HG02642 (cell line): ENCODE data around the gene CIB2.
A peak's percentile ranks its signal among the peaks of the same experiment; 100 is the strongest.

Source experiments
- ATAC-seq: cut with Tn5 transposase; IDR thresholded peaks from one replicate; pipeline ENCODE4 v1.9.1; 2021; ENCODE audit warnings: mild to moderate bottlenecking; ENCODE audit not compliant: unreplicated experiment, poor library complexity

Gene CIB2

DNA sequence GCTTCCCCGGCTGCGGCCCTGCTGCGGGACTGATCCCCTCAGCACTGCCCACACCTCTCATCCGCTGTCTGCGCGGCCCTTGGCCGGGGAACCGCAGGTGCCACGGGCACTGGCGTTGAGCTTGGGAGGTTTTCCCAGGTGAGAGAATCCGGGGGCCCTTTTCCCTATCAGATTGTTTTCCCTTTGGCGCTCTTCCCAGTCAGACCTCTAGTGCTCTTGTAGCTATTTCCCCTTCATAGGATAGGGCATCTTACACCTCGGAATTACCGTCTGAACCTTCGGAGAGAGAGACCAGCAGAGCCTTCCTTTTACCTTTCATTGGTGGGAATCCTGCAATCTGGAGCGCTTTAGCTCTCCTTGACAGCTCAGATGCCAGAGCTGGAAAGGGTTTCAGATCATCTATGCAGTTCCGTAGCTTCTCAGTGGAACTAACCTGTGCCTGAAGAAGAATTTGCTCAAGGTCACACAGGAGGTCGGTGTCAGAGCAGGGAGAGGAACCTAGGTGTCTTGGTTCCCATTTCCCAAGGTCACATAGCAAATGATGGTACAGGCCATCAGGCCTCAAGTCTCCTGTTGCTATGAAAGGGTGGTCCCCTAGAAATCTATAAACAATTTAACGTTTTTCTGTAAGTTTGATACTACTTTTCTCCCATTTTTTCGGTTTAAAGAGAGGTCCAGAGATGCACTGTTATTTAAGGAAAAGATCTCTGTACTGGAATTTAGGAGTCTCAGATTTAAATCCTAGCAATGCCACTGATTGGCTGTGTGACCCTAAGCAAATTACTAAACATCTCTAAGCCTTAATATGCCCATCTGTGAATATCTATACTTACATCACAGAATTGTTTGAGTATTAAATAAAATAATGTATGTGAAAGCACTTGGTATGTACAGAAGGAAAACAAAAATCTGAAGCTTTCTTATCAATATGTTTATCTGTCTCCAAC, 18.8 kb upstream of the CIB2 start:
- peak; percentile 3 for ATAC-seq

DNA sequence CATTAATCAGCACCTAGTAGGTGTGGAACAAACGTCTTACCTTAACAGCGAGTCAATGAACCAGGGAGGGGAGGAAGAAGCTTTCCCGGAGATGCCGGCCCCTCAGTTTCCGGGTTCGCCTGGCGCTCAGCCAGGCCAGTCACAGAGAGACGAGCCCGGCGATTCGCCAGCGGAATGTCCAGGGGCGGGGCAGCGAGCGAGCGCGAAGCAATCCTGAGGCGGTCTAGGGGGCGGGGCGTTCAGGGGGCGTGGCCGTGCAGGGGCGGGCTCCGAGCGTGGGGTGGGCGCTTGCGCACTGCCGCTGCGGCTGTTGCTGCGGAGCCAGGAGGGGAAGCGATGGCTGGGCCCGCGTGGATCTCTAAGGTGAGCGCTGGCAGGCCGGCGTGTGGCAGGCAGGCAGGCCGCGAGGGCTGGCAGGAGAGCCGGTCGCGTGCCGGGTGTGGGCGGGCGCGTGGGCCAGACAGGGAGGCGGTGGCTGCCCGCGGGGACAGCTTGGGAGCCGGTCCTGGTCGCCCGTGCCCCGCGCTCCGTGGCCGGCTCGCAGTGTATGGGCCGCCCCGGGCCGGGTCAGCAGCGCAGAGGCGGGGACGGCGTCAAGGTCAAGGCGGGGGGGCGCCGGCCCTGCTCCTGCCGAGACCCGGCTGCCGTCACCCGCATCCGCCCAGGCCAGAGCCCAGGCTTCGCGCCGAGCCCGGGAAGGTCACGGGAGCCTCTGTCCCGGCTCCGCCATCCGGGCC, 18.0 kb upstream of the CIB2 start, which contains the start of gene IDH3A:
TSS of gene IDH3A (plus strand) at position 295 of the 737 bp plus-strand sequence. CDS start at position 337, 42 bp downstream.
- ATAC-seq: peak; percentile 84

DNA sequence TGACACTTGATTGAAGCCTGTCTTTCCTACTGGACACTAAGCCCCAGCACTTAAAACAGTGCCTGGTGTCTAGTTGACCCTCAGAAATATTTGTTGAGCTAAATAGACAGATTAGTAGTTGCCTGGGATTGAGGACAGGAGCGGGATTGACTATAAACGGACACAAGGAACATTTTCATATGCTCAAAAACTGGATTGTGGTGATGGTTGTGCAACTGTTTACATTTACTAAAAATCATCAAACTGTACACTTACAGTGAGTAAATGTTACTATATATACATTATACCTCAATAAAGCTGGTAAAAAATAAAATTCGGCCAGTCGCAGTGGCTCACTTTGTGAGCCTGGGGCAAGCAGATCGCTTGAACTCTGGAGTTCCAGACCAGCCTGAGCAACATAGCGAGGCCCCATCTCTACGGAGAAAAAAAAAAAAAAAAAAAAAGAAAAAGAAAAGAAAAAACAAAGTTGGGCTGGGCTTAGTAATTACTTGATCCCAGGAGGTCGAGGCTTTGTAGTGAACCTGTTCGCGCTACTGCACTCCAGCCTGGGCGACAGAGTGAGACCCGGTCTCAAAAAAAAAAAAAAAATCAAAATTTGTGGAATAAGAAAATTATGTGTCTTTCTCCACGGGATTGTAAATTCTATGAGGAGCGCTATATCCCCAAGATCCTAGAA, 17.3 kb upstream of the CIB2 start:
- peak; percentile 2 for ATAC-seq

DNA sequence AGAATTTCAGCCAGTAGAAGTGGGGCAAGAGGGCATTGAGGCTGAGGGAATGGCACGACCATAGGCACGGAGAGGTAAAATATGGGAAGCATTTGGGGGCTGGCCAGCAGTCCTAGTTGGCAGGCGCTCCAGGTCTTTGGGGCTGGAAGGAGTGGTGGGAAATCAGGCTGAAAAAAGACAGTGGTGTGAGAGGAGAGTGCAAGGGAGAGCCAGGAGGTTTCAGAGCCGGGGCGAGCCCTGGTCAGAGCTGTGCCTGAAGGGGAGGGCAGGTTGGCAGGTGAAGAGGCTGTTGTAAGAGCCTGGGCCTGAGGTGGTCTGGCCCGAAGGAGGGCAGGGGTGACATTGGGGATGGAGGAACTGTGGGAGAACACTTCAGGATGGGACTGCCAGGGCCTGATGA, 16.3 kb upstream of the CIB2 start:
- no peak for ATAC-seq

DNA sequence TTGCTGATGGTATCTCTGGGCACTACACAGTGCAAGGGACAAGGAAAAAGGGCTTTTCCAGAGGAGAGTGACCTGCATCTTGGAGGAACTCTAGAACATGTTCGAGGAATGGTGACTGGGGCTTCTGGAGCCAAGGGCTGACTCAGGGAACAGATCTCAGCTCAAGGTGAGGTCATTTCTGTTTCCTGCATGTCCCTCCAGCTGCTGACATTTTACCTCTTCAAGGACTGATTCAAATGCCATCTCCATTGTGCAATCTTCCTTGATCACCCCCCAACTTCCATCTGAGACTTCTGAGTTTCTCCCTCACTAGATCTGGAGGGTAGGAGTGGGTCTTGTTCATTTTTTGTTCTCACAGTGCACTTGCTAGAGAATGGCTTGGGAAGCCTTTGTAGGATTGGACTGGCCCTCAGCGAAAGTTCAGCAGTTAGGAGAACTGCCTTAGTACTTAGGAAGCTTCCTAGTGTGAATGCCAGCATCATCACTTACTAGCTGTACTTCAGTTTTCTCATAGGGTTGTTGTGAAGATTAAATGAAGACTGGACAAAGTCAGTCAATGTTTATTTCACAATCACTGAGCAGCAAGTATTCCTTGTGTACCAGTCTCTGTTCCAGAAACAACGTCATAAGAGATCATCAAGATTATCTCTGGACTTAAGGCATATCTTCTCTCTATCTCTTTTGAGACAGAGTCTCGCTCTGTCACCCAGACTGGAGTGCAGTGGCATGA, 15.3 kb upstream of the CIB2 start:
- ATAC-seq: no peak

DNA sequence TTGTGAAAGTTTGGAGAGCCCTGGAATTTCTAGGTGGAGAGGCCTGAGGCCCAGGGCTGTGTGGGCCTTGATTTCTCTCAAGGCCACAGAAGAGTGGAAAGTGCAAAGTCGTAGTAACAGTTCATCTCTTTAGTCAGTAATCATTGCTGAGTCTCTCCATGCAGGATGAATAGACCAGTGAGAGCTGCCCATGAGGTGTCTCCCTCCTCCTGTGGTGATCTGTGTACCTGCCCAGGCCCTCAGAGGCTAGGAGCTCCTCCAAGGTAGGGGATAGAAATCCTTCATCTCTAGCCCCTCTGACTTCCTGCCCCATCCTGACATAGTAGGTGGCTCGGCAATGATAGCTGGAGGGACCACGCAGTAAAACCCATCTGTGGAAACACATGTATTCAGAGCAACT, 11.1 kb upstream of the CIB2 start:
- no peak for ATAC-seq

DNA sequence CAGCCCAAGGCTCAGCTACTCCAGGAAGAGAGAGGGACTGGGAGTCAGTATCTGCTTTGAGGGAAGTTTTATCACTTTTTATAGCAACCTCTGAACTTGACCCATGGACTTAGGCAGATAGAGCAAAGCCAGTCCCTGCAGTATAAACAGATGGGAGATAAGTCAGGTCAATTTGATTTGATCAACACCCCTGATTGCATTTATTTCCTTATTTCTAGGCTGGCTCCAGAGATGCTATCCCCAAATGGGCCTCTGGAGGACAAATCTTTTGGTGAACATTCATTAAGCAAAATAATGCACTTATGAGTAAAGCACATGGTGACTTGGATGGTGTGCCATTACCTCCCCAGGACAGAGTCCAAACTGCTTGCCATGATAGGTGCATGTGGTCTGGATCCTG, 9.0 kb upstream of the CIB2 start:
- no peak for ATAC-seq

DNA sequence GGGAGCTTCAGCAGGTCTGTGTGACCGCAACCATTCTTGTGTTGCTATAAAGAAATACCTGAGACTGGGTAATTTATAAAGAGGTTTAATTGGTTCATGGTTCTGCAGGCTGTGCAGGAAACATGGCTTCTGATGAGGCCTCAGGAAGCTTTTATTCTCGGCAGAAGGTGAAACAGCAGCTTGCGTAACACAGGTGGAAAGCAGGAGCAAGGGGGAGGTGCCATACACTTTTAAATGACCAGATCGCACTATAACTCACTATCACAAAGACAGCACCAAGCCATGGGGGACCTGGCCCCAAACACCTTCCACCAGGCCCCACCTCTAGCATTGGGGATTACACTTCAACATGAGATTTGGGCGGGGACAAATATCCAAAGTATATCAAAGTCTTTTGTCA, 8.3 kb upstream of the CIB2 start:
- ATAC-seq: no peak

DNA sequence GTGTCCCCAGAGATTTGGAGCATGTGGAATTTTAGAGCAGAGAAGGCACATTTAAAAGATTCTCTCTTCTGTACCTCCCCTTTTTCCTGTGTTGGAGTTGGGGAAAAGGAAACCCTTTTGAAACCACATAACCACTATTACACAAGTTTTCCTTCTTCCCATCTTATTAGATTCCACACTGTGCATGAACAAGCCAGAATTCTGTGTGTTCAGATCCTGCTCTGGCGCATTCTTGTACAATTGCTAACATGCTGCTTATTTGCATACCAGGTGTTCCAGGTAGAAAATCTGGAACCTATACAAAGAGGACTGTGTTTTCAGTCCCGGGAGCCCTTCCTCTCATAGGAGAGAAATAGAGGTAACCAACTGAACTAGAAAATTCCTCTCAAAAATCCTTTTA, 2.6 kb upstream of the CIB2 start:
- ATAC-seq: no peak

DNA sequence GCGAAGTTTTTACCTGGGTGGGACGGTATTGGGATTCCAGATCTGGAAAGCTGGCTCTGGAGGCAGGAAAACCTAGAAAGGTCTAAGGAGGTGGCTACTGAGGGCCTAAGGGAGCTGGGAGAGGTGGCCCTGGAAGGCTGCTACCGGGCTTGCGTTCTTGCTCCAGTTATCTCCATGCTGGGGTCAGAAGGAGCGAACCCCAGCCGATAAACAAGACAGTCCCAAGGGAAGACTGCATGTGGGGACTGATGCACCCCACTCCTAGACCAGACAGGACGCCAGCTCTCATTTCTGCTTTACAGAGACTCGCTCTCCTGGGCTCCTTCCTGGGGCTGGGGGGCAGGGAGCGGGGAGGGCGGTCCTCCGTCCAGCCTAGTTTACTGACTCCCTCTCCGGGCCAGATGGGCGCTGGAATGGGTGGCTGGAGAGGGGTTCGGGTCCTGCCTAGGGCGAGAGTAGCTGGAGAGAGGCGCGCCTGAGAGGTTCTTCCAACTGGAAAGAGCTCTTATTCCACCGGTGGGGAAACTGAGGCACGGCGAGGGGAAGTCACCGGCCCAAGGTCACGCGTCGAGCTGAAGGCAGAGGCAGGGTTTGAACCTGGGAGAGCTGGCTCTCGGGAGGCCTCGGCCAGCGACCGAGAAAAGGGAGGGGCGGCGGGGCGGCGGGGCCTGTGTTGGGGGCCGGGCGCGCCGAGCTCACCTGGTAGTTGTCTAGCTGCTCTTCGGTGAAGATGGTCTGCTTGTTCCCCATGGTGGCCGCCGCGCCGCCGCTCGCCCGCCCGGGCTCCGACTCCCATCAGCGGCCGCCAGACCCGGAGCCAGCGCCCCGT, 565 bp downstream of the CIB2 start:
- peak; percentile 33 for ATAC-seq

DNA sequence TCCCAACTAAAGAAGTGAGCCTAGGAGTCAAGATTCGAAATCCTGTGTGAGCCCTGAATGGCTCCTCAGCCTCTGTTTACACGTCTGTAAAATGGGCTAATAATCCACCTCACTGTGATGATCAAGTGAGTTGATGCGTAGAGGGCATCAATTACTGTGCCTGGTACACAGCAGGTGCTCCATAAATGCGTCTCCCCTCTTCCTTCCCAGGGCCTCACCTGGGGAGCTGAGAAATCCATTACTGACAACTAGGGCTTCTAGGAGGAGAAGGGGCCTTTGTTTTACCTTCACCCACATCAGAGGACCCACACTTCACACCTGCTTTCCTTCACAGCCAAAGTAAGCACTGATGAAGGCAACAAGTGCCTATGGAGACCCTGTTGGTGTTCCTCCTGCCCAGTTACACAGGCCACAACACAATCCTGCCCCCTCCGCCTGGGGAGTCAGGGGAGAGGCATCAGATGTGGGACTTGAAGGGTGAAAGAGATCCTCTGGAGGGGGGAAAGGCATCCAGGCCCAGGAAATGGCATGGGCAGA, 1.4 kb downstream of the CIB2 start:
- ATAC-seq: no peak

DNA sequence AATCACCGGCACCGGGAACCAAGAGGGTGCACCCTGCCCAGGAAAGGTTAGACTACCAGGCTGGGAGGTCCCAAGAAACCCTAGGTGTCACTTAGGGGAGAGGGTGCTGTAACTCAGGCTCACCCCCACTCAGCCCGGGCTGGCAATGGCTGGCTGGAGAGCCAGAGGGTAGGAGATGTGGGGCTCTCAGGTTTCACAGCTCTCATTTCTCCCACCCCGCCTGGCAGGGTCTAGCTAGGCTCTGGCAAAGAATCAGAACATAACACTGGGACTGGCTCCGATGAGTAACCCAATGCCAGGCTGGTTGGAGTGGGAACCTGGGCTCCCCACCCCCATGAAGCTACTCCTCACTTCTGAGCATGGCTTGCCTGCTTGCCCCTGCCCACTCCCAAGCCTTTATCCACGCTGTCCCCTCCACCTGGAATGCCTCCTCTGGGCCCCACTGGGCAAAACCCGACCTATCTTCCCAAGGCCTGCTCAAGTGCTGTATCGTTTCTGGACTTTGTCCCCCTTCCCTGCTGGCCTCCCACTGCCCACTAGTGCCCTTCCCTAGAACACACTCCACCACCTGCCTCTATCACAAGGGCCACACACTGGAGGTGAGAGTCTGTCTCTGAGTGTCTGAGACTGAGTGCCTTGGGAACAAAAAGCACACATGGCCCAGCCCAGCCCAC, 2.0 kb downstream of the CIB2 start:
- no peak for ATAC-seq

DNA sequence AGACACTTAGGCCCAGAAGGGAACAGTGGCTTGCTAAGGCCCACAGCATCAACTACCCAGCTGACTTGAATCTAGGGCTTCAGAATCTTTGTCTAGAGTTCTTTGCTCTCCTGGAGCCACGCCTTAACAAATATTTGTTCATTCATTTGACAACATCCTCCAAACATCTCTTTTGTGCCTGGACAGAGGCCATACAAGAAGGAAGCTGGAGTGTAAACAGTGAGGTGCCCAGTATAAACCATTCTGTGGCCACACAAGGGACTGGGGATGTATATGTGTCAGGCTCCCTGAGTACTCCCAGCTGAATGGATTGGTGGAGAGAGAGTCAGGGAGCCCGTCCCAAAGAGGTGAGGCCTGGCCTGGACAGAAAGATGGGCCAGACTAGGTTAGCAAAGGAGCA, 3.4 kb downstream of the CIB2 start:
- no peak for ATAC-seq

DNA sequence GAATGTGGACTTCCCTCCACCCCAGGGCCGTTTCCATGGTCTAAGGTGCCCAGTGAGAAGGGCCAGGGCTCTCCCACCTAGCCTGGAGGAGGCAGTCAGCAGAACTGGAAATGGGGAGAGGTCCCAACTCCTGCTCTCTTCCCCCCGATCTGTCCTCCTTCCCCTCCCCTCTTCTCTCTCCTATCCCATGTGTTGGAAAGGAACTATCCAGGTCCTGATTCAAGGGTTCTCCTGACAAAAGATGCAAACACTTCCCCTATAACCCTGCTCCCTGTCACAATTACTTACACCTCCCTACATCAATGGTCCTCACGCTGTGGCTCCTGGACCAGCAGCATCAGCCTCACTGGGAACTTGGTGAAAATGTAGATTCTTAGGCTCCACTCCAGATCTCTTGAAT, 6.0 kb downstream of the CIB2 start:
- no peak for ATAC-seq

DNA sequence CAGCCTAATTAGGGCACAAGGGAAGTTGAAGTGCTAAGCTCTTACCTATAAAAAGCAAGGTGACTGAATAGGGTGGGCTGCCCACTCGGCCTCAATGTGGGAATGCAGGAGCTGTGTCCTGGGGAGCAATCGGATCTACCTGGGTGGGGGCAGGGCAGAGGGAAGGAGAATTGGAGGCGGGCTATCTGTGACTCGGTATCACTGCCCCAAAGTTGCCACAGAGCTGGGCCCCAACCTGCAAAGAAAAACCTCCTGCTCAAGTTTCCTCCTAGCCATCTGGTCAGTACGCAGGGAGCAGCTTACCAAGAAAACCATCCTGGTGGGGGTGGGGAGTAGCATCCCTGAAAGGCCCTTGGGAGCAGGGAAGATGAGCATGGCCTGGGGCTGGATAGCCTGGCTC, 10.7 kb downstream of the CIB2 start:
- ATAC-seq: no peak

DNA sequence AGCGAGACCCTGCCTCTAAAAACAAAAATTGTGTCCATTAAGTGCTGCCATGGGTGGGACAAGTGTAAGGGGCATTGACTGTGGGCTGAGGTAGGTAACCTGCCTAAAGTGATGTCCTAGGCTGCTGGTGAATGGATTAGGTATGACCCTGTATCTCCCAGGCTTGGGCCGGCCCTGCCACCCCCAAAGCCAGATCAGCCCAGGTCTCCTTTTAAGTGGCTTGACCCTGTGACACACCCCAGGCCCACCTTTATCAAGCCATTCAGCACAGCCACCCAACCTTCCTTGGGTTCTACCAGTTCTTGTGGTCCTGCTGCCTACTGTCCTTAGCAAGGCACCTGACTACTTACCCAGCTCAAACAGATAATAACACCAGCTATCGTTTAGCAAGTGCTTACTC, 18.7 kb downstream of the CIB2 start:
- ATAC-seq: no peak

DNA sequence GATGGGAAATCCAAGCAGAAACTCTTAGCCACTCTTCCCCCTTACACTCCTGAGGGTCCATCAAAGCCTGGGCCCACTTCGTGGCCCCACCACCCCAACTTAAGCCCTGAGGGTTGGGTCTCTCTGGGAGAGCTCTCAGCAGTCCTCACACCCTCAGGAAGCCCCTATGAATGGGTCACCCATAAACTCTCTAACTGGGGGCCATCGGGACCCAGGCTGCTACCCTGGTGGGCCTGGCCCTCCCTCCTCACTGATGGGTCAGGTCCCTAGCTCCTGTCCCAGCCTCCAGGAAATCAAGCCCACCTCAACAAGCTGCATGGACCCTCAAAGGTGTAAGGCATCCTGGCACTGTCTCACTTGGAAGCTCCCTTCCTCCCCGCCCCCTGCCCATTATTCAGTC, 19.5 kb downstream of the CIB2 start:
- no peak for ATAC-seq

DNA sequence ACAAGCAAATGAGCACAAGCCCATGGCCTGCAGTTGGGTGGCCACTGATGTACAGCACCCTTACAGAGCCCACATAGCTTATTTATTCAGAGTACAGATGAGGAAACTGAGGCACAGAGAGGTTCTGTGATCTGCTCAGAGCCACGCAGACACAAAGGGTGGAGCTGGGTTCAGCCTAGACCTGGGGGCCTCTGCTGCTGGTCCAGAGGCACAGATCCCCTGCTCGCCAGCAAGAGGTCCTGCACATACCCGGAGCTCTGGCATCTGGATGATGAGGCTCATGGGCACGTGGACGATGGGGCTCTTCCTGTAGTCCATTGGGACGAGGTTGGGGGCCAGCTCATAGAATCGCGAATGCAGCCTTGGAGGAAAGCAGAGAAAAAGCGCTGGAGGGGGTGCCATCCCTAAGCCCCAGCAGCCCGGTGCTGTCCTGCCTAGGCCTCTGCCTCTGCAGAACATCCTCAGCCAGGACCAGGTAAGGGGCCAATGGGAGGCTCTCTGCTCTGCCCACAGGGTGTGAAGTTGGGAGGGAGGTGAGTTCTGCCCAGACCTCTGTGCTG, 20.2 kb downstream of the CIB2 start:
- no peak for ATAC-seq
